ENCODE measurements around the gene FADD.

DNA sequence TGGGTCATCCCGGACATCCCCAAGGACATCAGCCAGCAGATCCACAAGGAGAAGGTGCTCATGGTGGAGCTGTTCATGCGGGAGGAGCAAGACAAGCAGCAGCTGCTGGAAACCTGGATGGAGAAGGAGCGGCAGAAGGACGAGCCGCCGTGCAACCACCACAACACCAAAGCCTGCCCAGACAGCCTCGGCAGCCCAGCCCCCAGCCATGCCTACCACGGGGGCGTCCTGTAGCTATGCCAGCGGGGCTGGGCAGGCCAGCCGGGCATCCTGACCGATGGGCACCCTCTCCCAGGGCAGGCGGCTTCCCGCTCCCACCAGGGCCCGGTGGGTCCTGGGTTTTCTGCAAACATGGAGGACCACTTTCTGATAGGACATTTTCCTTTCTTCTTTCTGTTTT, 15.3 kb upstream of the FADD start:
- TF ChIP-seq, protein P1, sequence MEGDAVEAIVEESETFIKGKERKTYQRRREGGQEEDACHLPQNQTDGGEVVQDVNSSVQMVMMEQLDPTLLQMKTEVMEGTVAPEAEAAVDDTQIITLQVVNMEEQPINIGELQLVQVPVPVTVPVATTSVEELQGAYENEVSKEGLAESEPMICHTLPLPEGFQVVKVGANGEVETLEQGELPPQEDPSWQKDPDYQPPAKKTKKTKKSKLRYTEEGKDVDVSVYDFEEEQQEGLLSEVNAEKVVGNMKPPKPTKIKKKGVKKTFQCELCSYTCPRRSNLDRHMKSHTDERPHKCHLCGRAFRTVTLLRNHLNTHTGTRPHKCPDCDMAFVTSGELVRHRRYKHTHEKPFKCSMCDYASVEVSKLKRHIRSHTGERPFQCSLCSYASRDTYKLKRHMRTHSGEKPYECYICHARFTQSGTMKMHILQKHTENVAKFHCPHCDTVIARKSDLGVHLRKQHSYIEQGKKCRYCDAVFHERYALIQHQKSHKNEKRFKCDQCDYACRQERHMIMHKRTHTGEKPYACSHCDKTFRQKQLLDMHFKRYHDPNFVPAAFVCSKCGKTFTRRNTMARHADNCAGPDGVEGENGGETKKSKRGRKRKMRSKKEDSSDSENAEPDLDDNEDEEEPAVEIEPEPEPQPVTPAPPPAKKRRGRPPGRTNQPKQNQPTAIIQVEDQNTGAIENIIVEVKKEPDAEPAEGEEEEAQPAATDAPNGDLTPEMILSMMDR (IDR thresholded peaks at IDR 0.05): no peak
- TF ChIP-seq POLR2A (IDR thresholded peaks at IDR 0.05): no peak

All from body of pancreas (tissue), 4 donors.